Measurements from ENCODE around the gene VWDE. TPM values are rescaled to one million over a fixed set of nuclear protein-coding genes. Genes with fewer than 3 reads are reported as not detected.

VWDE gene
- total and polyA plus RNA-seq, 2 donors from 2014 or later, result 0.69 to 1.5 TPM

DNA sequence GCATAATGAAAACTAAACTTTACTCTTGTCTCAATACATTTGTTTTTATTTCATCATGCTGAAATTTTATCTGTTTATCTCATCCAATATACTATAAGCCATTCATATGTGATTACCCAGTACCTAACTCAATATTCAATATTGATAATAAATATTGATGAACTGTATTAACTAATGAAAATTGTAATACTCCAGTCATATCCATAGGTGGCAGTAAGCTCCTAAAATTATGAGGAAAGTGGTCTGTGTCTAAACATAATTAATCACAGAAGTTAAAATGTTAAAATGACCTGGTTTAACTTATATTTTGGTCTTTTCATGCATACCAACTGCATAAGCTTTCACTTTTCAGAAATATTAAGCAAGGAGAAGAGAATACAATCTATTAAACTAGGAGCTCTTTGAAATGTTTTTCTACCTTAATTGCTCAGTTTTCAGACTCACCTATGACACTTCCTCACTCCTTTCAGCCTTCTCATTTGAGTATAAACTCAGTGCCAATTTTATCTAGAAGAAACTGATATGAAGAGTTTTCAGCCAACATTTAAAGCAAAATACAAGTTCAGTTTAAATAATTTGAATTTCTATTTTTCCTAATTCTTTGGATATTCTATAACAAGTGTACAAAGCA, 30.5 kb upstream of the VWDE start:
- Histone ChIP-seq H3K4me3 (ENCODE audit: low read length in 3 of 3) (no peak overlapping the region), H3K9ac (ENCODE audit: low read length in 3 of 3) (no peak overlapping the region), H3K27ac (ENCODE audit: low read depth in 2 of 2, low read length in 2 of 2) (no peak overlapping the region), H3K36me3 (ENCODE audit: control insufficient read depth in 2 of 3, insufficient read depth in 3 of 3, low read length in 3 of 3) (no peaks in the 10 kb centered on the region), H3K4me1 (ENCODE audit: control insufficient read depth in 2 of 3, insufficient read depth in 2 of 3, low read depth in 1 of 3, low read length in 3 of 3) (no peaks in the 10 kb centered on the region), H3K9me3 (ENCODE audit: control insufficient read depth in 2 of 3, insufficient read depth in 1 of 3, low read length in 3 of 3) (no peaks in the 10 kb centered on the region), H3K27me3 (ENCODE audit: control insufficient read depth, insufficient read depth, low read length) (no peaks in the 10 kb centered on the region)
- FAIRE-seq (peak; percentile 29), DNase-seq (no peak)
- intact Hi-C loops (cut with DNase I), result no loop called here
- TF ChIP-seq, protein P1, sequence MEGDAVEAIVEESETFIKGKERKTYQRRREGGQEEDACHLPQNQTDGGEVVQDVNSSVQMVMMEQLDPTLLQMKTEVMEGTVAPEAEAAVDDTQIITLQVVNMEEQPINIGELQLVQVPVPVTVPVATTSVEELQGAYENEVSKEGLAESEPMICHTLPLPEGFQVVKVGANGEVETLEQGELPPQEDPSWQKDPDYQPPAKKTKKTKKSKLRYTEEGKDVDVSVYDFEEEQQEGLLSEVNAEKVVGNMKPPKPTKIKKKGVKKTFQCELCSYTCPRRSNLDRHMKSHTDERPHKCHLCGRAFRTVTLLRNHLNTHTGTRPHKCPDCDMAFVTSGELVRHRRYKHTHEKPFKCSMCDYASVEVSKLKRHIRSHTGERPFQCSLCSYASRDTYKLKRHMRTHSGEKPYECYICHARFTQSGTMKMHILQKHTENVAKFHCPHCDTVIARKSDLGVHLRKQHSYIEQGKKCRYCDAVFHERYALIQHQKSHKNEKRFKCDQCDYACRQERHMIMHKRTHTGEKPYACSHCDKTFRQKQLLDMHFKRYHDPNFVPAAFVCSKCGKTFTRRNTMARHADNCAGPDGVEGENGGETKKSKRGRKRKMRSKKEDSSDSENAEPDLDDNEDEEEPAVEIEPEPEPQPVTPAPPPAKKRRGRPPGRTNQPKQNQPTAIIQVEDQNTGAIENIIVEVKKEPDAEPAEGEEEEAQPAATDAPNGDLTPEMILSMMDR (IDR thresholded peaks at IDR 0.05; ENCODE audit: borderline replicate concordance, extremely low read depth, insufficient read depth), result no peak

DNA sequence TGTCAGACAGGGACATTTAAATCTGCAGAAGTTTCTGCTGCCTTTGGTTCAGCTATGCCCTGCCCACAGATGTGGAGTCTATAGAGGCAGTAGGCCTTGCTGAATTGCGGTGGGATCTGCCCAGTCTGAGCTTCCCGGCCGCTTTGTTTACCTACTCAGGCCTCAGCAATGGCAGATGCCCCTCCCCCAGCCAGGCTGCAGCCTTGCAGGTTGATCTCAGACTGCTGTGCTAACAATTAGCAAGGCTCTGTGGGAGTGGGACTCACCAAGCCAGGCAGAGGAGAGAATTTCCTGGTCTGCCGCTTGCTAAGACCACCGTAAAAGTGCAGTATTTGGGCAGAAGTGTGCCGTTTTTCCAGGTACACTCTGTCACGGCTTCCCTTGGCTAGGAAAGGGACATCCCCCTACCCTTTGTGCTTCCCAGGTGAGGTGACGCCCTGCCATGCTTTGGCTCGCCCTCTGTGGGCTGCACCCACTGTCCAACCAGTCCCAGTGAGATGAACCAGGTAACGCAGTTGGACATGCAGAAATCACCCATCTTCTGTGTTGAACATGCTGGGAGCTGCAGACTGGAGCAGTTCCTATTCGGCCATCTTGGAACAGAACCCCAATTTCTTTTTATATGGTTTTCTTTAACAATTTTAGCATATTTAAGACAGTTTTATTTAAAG, 28.4 kb upstream of the VWDE start:
- DNase-seq, result peak in 1 of 5 donors; percentile 43
- no peak for FAIRE-seq
- intact Hi-C loops (cut with DNase I), result no loop called here
- no peaks in the 10 kb centered on the region for H3K36me3 ChIP-seq (ENCODE audit: control insufficient read depth in 2 of 3, insufficient read depth in 3 of 3, low read length in 3 of 3)
- H3K4me1 ChIP-seq (ENCODE audit: control insufficient read depth in 2 of 3, insufficient read depth in 2 of 3, low read depth in 1 of 3, low read length in 3 of 3), result no peaks in the 10 kb centered on the region
- no peaks in the 10 kb centered on the region for H3K9me3 ChIP-seq (ENCODE audit: control insufficient read depth in 2 of 3, insufficient read depth in 1 of 3, low read length in 3 of 3)
- no peak overlapping the region for H3K4me3 ChIP-seq (ENCODE audit: low read length in 3 of 3)
- H3K9ac ChIP-seq (ENCODE audit: low read length in 3 of 3), result no peak overlapping the region
- TF ChIP-seq, protein P1 (IDR thresholded peaks at IDR 0.05; ENCODE audit: borderline replicate concordance, extremely low read depth, insufficient read depth), result no peak
- no peak overlapping the region for H3K27ac ChIP-seq (ENCODE audit: low read depth in 2 of 2, low read length in 2 of 2)
- no peaks in the 10 kb centered on the region for H3K27me3 ChIP-seq (ENCODE audit: control insufficient read depth, insufficient read depth, low read length)

DNA sequence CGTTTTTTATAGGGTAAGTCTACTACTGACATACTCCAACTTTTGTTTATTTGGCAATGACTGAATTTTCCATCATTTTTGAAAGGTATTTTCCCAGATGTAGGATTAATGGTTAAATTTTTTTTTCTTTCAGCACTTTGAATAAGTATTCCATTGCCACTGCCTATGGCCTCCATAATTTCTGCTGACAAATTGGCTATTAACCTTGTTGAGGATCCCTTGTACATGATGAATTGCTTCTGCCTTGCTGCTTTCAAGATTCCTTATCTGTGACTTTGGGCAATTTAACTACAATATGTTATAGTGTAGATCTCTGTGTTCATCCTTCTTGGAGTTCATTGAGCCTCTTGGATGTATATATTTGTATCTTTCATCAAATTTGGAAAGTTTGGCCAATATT, 21.6 kb upstream of the VWDE start:
- FAIRE-seq (no peak), DNase-seq (no peak)
- no peak overlapping the region for H3K4me3 ChIP-seq (ENCODE audit: low read length in 3 of 3)
- TF ChIP-seq, protein P1 (IDR thresholded peaks at IDR 0.05; ENCODE audit: borderline replicate concordance, extremely low read depth, insufficient read depth), result no peak
- intact Hi-C loops (cut with DNase I), result no loop called here
- H3K27ac ChIP-seq (ENCODE audit: low read depth in 2 of 2, low read length in 2 of 2), result no peak overlapping the region
- no peaks in the 10 kb centered on the region for H3K36me3 ChIP-seq (ENCODE audit: control insufficient read depth in 2 of 3, insufficient read depth in 3 of 3, low read length in 3 of 3)
- no peak overlapping the region for H3K9ac ChIP-seq (ENCODE audit: low read length in 3 of 3)
- H3K27me3 ChIP-seq (ENCODE audit: control insufficient read depth, insufficient read depth, low read length), result no peaks in the 10 kb centered on the region
- no peaks in the 10 kb centered on the region for H3K9me3 ChIP-seq (ENCODE audit: control insufficient read depth in 2 of 3, insufficient read depth in 1 of 3, low read length in 3 of 3)
- H3K4me1 ChIP-seq (ENCODE audit: control insufficient read depth in 2 of 3, insufficient read depth in 2 of 3, low read depth in 1 of 3, low read length in 3 of 3), result no peaks in the 10 kb centered on the region
